NOMO-1 treated with DMSO at 0.1 percent for 48 hours (cell line): ENCODE measurements around the gene KSR1.
"Not testable (repeated sequence)": the region's sequence is repeated elsewhere in the genome, so short reads cannot be mapped to it uniquely, and the experiment has no call there.

Source experiments
- DNase-seq: peaks from one replicate; lab custom pipeline; 2025; ENCODE audit not compliant: unreplicated experiment; lab: John Stamatoyannopoulos, UW

Gene KSR1

DNA sequence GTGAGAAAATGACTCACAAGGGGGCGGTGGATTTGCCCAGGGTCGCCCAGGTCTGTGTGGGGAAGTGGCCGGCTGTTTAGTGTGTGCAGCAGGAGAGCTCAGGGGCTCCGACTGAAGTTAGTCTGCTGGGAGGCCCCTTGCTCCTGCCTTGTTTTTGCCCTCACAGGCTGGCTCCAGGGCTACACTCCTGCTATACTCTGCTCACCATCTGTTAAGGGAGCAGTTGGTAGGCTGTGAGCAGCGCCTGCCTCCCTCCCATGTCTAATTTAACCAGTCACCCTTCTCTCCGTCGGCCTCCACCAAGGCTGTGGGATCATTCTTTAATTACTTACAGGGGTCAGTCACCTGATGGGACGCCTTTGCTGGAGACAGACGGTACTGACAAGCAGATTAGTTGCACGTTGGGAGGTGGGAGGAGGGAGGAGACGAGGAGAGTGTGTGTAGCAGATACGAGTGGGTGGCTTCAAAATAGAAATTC, 35.5 kb downstream of the KSR1 start:
- no peak for DNase-seq

DNA sequence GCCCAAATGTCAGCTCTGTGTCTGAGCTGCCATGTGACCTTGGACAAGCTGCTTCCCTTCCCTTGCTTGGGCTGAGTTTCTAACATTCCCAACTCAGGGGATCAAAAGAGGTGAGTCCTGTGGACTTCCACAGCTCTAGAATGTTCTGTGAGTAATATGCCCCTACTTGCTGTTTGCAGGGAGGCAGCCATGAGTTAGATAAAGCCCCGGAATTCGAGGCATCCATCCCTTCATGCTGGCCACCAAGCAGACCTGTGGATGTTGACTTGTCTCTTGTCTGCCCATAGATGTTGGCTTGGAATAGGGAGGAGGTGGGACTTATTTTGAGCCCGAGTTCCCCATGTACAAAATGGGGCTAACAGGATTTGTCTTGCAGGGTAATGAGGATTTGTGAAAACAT, 36.2 kb downstream of the KSR1 start:
- DNase-seq, result no peak

DNA sequence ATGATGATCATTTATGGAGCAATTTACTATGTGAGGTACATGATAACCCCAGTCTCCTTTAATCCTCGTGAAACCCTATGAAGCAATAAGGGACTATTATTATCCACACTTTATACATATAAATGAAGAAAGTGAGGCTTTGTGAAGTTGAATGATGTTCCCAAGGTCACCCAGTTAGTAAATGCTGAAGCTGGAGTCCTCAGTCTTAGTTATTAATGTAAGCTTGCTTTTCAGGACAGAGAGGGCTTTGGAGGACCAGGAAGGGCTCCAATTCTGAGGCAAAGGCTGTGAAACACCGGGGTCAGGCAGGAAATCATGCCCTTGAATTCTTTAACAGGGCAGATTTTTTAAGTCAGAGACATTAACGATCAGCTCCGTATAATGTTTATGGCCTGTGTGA, 36.8 kb downstream of the KSR1 start:
- DNase-seq, result no peak

DNA sequence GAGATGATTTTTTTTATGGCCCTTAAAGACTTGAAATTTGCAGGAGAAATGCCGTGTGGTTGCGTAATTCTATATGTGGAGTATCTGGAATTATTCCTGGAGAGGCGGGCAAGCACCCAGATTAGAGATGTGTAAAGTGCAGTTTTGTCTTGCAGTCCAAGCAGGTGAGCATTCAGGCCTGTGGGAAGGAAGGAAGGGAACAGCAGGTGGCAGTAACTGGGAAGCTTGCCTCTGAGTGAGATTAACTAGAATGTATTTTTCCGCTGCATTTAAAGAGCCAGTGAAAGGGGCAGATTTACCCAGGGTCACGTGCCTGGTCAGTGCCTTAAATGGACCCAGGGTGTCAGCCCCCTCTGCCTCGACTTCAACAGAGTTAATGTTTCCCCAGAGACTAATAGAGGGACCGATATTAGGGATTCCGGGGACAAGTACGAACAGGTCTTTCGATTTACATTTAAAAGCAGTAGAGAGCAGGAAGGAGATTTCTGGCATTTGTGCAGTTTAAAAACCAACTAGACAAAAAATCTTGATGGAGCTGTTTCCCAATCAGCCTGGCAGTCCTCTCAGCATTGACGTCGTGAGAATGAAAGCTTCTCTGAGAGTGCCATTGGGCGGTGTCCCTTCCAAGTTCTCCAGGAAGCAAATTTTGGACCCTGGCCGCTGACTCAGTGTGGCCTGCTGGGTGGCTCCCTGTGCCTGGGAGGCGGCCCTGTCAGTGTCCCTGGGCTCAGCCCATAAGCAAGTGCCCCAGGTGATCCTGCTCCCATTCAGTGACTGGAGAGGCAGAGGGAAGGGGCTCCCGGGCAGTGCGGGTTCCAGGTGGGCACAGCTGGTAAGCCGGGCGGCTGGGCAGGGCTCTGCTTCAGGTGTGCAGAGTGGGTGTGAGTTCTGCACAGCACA, 38.2 kb downstream of the KSR1 start:
- DNase-seq, result no peak

DNA sequence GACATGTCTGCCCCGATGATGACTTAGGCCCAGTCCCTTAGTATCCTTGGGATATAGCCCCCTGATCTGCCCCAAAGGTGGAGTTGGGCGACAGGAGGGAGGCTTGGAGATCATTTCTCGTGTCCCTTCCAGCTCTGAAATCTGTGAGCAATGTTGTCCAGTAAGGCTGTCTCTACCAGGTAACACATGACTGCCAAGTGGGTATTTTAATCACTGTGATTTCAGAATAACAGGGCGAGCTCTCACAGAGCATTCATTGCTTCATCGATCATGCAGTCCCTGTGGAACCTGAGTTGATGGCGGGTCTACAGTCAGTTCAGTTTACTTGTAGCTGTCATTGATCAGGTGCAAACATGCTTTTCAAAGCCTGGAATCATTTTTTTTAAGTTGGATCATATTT, 39.2 kb downstream of the KSR1 start:
- no peak for DNase-seq

DNA sequence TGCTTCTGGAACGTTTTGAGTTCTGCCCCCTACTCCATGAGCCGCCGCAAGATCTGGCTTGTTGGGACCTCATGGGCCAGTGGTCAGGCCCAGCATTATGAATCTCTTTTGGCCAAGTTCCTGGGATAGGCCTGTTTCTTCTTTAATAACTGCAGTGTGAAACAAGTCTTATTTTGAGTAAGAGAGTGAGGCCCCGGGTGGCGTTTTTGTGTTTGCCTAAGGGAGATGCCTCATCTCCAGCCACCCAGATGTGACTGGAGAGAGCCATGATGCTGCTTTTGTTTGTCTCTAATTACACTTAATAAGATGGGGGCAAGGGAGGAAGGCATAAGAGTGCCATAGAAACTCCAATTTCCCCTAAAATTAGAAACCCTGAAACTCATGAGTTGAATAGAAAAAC, 39.8 kb downstream of the KSR1 start:
- no peak for DNase-seq

DNA sequence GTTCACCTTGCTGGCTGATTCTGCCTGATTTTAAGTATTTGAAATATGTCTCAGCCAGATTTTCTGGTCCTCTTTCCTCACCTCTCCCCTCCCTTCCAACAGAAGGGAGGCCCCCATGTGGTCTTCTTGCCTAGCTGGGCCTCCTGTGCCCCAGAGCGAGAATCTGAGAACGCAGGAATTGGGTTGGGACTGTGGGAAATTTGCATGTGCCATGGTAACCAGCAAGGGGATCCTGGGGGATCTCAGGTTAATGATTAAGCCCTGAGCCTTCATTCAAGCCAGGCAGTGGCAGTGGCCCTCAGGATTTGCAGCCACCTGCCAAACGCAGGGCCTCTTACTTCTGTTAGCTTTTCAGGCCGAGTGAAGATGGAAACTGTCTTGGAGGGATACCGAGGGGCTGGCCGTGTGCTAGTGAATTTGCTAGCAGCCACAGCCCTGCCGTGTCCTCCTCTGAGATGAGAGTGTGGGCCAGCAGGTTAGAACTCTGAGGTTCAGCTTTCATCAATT, 40.2 kb downstream of the KSR1 start:
- no peak for DNase-seq

DNA sequence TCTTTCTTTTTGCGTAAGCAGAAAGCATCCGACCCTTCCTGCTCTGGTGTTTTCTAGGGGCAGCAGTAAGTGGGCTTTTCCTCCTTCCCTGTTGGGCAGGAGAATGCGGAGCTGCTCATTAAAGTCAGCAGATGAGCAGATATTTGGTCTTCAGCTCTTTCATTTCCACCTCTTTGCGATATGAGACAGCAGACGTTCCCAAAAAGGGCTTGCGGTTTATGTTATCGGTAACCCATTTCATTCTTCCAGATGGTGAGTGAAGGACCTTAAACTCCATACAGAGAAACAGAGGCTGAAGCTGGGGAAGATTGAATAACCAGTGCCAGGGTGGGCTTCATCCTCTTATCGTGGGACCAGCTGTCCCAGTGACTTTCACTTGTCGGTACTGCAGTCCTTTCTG, 40.7 kb downstream of the KSR1 start:
- no peak for DNase-seq

DNA sequence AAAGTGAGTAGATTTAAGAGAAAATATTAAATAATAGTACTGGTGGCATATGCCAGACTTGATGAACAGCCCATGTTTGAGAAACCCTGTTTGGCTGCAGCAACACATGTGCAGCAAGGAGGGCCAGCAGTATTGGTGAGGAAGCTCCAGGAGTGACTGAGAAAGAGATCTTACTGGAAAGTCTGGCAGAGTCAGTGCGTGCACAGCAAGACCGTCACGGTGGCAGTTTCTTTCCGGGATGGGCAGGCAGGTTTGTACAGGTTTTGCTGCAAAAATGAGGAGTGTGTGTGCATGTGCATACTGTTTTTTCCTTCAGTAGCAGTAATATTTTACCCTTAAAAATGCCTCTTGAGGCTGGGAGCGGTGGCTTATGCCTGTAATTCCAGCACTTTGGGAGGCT, 41.4 kb downstream of the KSR1 start:
- no peak for DNase-seq

DNA sequence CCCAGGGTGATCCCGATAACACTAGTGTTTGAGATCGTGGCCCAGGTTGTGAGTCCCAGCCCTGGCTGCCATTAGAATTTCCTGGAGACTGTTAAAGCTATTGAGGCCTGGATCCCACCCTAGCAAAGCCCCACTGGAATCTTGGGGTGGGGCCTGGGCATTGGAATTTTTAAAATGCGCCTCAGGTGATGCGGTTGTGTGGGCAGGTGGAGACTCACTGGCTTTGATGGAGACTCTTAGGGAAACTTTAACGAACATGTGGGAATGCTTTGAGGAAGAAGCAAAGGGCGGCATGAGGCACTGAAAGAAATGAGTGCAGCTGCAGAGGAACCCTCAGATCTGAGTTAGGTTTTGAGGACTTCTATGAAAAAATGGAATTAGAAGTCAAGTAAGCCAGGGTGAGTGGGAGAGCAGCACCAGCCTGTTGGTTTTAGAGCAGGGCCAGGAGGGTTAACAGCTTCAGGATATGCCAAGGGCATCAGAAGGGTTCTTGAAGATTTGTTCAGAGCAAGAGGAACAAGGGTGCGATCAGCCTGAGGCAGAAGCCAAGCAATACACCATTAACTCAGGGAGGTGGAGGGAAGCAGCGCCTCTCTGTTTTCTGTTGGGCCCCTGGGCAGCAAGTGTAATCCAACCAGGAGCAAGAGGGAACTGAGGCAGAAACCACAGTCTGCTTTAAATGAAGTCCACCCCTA, 42.5 kb downstream of the KSR1 start:
- DNase-seq, result no peak

DNA sequence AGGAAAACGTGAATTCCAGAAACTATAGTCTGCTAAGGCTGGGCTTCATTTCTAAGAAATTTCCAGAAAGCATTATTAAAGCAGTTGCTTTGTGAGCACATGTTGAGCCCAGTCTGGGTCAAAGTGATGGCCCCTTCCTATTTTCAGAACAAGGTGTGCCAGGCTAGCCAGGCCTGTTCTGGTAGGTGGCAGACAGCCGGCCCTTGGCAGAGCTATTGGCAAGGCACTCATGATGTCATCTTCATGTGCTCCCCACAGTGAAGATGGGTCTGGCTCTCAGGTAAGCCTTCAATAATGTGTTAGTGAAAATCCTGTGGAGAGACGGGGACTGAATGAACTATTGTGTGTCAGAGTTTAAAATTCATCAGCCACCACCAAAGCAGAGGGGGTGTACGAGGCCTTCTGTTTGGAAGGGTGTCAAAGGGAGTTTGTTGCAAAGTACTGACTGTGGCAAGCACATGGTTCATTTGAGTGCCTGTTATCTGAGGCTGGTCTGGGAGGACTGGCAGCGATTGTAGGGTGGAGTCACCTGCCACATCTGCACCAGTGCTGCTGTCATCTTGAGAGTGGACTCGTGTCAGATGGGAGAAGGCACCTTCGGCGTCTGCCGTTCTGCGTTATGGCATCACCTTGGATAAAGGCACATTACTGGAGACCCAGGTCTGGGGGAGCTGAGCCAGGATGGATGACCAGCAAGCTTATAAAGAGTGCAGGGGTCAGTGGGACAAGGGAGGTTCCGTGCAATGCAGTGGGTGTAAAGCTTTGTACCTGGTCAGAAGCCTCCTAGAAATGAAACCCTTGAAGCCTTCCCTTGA, 43.4 kb downstream of the KSR1 start:
- DNase-seq, result no peak

DNA sequence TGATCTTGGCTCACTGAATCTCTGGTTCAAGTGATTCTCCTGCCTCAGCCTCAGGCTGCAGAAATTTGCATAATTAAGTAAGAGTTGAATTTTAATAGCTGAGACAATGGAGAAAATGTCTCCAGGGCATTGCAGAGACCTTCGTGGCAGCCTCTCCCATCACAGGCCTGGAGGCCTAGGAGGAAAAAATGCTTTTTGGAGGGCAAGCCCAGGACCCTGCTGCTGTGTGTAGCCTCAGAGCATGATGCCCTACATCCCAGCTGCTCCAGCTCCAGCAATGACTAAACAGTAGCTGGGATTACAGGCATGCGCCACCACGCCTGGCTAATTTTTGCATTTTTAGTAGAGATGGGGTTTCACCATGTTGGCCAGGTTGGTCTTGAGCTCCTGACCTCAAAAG, 45.1 kb downstream of the KSR1 start:
- not testable (repeated sequence) for DNase-seq

DNA sequence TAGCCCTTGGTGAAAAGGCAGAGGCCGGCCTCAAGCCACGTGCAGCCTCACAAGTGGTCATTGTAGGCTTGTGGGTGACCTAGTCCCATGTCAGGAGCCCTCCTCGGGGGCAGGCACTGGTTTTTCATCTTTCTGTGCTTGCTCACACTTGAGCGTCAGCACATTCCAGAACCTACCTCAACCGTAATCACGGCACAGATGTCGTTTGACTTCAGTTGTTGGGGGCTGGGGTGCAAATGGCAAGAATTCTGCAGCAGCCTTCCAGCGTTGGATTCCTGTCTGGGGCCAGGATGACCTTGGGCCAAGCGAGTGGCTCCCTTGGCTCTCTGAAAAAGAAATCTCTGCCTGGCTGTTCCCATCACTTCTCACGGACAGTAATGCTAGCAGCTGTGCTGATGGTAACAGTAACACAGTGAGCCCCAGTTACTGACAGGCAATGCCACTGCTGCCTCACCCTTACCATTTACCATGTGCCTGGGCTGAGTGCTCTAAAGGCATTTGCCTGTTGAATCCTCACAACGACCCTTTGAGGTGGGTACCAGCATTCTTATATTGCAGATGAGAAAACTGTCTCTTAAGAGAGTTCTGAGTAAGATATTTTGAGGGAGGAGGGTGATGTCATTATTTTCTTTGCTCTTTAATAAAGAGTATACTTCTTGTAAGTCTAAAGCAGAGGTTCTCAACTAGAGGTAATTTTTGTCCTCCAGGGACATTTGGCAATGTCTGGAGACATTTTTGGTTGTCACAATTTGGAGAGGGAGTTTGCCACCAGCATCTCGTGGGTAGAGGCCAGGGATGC, 46.5 kb downstream of the KSR1 start:
- DNase-seq, result no peak

DNA sequence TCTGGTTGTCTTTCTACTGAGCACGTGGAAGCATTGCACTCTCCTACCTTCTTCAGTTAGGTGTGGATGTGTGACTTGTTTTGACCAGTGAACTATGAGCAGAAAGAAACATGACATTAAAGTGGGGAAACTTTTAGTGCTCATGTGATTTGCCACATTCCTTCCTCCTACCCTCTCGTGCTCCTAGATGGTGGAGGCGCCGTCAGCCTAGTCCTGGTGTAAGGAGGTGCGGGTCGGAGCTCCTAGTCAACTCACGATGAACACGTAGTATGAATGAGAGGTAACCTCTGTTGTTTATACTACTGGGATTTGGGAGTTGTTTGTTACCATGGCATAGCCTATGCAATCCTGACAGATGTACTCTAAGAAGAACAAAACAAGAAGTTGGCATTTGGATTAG, 47.4 kb downstream of the KSR1 start:
- DNase-seq, result no peak

DNA sequence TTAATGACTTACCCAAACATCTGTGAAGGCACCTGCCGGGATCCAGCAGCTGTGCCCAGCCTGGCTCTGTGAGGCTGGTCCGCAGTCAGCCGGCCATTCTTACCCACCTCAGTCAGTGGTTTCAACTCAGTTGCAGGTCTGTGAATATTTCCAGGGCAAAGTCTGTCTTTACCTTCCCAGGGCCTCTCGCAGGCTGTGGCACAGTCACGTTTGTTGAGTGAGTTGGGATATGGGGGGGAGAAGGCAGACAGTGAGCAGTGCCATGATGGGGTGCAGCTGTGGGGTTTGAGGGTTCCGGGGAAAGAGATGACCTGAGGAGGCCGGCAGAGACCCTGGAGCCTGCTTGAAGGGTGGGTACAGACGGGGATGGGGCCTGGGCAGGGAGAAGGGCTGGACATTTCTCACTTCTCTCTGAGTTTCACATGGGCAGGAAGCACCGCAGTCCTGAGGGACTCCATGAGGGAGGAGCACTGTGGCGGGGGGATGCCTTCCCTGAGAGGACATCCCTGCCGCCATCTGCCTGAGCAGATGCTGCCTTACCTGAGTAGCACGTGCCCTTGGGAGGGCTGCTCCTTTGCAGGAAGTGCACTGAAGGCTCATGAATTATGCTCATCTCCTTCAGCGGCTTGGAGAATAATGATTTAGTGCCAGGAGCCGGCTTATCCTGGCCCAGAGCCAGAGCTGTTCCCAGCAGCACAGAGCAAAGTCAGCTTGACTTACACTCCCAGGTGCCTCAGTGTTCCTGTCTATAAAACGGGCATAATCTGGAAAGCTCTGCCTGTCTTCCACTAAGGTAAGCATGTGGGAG, 48.1 kb downstream of the KSR1 start:
- DNase-seq, result no peak

DNA sequence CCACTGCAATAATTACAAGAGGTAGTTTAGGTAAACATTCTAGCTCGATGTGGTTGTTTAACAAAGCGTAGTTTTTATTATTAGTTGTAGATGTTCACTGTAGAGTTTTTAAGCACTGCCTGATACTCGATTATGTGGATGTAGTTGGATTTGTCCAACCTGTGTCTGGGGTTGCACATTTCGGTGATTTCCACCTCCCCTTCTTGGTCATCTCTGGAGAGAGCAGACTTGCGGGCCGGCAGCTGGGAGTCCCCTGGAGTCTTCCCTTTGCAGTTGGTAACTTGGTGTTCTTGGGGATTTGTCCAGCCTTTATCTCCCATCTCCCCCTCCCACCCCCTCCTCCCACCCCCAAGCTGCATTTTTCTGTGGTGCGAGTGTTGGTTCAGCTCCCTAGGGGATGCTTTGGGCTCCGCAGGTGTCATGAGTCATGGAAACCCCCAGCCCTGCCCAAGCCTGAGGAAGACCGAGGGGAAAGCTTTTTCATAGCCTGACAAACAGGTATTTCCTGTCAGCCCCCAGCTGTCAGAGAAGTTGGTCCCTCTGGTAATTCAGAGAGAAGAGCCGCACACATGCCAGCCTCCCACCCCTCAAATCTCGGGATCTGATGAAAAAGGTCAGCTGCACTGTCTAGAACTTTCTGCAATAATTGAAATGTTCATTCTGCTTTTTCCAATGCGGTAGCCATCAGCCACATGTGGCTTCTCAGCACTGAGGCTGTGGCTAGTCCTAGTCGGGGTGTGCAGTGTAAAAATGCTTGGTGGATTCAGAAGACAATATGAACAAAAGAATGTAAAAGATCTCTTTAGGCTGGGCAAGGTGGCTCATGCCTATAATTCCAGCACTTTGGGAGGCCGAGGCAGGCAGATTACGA, 50.3 kb downstream of the KSR1 start:
- DNase-seq, result no peak

DNA sequence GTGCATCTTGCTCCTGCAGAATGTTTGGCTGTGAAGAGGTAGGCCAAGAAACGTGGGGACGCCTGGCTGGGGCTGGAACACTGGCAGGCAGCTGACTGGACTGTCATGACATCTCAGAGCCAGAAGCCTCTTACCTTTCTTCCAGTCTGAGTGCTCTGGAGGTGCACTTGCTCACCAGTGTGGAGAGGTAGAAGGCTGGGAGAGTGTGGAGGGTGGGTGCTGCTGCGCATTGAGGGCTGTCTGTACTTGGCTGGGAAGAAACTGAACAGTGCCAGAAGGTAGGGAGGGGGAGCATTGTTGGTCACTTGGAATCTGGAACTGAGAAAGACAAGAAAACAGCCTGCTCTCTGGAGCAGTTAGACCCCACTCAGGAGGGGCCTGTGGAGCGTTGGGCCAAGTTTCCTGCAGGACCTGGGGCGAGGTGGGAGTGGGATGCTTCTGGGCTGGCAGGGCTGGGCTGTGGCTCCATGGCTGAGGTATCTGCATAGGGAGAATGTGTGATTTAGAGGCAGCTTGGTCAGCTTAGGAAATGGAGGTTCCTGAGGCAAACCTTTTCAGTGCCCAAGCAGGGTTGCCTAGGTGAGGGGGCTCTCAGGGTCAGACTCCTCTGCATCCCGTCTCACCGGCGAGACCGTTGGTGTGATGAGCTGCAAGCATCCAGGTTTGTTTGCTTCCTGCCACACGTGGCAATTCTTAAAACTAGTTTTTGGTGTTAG, 55.1 kb downstream of the KSR1 start:
- DNase-seq, result no peak

DNA sequence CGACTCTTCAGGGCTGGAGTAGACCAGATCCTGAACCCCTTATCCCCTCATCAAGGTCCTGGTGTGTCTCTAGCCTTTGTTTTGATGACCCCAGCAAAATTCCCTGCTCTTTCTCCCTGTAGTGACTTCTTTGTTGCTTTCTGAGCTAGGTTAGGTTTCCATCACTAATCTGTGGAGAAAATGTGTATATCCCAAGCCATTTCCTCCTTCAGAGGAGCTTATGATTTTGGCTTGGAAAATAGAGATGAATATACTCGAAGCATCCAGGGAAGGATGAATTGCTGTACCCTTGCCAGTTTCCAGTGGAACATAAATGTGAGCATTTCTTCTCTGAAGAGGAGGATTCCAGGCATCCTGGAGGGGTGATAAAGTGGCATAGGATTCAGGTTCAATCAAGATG, 55.8 kb downstream of the KSR1 start:
- no peak for DNase-seq
